ENCODE measurements around the gene KCTD1. TPM values are rescaled to one million over a fixed set of nuclear protein-coding genes. Genes with fewer than 3 reads are reported as not detected.

KCTD1 gene
- total and polyA plus RNA-seq, 2 of the 8 experiments (the other 6 are each of a cell fraction or from before 2014, with no cell fraction given): 7.7 to 14.0 TPM

DNA sequence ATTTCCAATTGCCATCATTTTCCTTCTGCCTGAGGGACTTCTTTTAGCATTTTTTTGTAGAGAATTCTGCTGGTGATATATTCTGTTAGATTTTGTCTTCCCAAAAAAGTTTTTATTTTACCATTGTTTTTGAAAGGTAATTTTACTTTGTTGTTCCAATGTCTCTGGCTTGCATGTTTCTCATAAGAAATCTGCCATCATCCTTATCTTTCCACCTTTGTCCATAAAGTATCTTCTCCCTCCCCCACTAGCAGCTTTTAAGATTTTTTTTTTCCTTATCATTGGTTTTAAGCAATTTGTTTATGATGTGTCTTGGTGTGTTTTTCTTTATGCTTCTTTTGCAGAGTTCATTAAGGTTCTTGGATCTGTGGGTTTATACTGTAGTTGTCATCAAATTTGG, 104.5 kb downstream of the KCTD1 start:
- Histone ChIP-seq H3K27ac (ENCODE audit: low read depth, low read length) (no peak overlapping the region), H3K14ac (ENCODE audit: insufficient read length) (no peak overlapping the region), H3K23ac (ENCODE audit: insufficient read length) (no peak overlapping the region), H3K79me2 (ENCODE audit: control insufficient read depth in 1 of 2, insufficient read depth in 2 of 2, low read length in 2 of 2) (no peaks in the 10 kb centered on the region), H3K27me3 (replicated peaks in 1 of 4; ENCODE audit: control insufficient read depth in 3 of 4, extremely low read depth in 1 of 4, insufficient read depth in 3 of 4, low read length in 3 of 4) (no peaks in the 10 kb centered on the region), H2BK12ac (ENCODE audit: low read depth, low read length) (no peak overlapping the region), H2BK20ac (ENCODE audit: low read length) (no peak overlapping the region), H2BK5ac (ENCODE audit: low read depth, low read length) (no peak overlapping the region), H4K20me1 (replicated peaks in 1 of 2; ENCODE audit: control insufficient read depth in 1 of 2, insufficient read depth in 2 of 2, low read length in 2 of 2) (no peaks in the 10 kb centered on the region), H3K4me3 (ENCODE audit: extremely low read depth in 1 of 4, insufficient read depth in 2 of 4, low read depth in 3 of 4, low read length in 4 of 4) (no peak overlapping the region), H3K9ac (replicated peaks in 1 of 4; ENCODE audit: extremely low read depth in 1 of 4, low read depth in 3 of 4, low read length in 3 of 4) (no peak overlapping the region), H3K18ac (ENCODE audit: extremely low read depth, low read length) (no peak overlapping the region), H4K8ac (ENCODE audit: extremely low read depth, insufficient read depth, low read length) (no peak overlapping the region), H2AFZ (ENCODE audit: low read length) (no peak overlapping the region), H2BK15ac (ENCODE audit: low read length) (no peak overlapping the region), H3K36me3 (ENCODE audit: control insufficient read depth in 2 of 4, insufficient read depth in 4 of 4, low read length in 3 of 4) (no peaks in the 10 kb centered on the region), H3K4me2 (ENCODE audit: insufficient read depth in 1 of 2, low read depth in 2 of 2, low read length in 2 of 2) (no peak overlapping the region), H4K5ac (ENCODE audit: insufficient read length, low read depth, low read length) (no peak overlapping the region), H3K4ac (replicated peaks; ENCODE audit: insufficient read length, low read depth, low read length) (no peak overlapping the region), H3K23me2 (ENCODE audit: low read depth, low read length) (no peaks in the 10 kb centered on the region), H3K56ac (replicated peaks; ENCODE audit: insufficient read length, low read depth, low read length) (no peak overlapping the region), H2BK120ac (replicated peaks; ENCODE audit: low read depth, low read length) (no peak overlapping the region), H2AK5ac (ENCODE audit: low read depth, low read length) (no peak overlapping the region), H3K79me1 (ENCODE audit: low read depth, low read length) (no peaks in the 10 kb centered on the region), H3K9me3 (ENCODE audit: insufficient read depth in 2 of 2, low read depth in 1 of 2, low read length in 1 of 2) (no peaks in the 10 kb centered on the region; a peak in 1 of 4 replicates), H3K4me1 (replicated peaks in 1 of 4; ENCODE audit: control insufficient read depth in 3 of 4, insufficient read depth in 4 of 4, low read length in 3 of 4) (peaks cover 0 to 3% (median 0%) of the 10 kb centered on the region in 4 experiments; a peak in 1 of 7 replicates), H4K91ac (replicated peaks; ENCODE audit: insufficient read length, low read length) (no peak overlapping the region)
- DNase-seq (ENCODE audit: low read depth in 1 of 2, low spot score in 2 of 2) (no peak), FAIRE-seq (no peak)
- ChIA-PET POLR2A (ENCODE audit: partially characterized antibody) (no interaction called here), CTCF (ENCODE audit: partially characterized antibody) (interaction anchor here (1.6 kb wide), 1 partner anchor 25 kb away, joined by 3 read pairs; no protein-coding TSS in a partner anchor)
- TF ChIP-seq BACH1 (IDR thresholded peaks at IDR 0.05; ENCODE audit: low read length): no peak
- no peak for TF ChIP-seq YY1 (IDR thresholded peaks at IDR 0.05; ENCODE audit: low read depth, low read length)
- no peak for TF ChIP-seq RNF2 (IDR thresholded peaks at IDR 0.05; ENCODE audit: borderline replicate concordance, low read depth, low read length, missing control alignments, poor library complexity, severe bottlenecking)

Data from H1 (cell line).